NCI-H526 treated with DMSO at 0.1 percent for 48 hours (cell line): ENCODE measurements around the gene ENDOV.

Experiments used
- DNase-seq: peaks from one replicate; lab custom pipeline; 2025; lab: John Stamatoyannopoulos, UW

ENDOV gene

GRCh38 chr17:80416260-80416939, 1.4 kb downstream of the ENDOV start:
- no peak for DNase-seq

- no peak for DNase-seq
These were observed 1.9 kb downstream of the ENDOV start for GRCh38 chr17:80416940-80417293.

DNA sequence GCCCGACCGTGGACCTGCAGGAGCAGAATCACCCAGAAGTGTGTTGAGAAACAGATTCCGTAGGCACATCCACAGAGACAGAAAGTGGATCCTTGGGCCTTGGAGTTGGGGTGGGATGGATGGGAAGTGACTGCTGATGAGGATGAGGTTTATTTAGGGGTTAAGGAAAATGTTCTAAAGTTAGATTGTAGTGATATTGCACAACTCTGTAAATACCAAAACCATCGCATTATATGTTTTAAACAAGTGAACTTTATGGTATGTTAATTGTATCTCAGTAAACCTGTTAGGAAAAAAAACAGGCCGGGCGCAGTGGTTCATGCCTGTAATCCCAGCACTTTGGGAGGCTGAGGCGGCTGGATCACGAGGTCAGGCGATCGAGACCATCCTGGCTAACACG, 3.6 kb downstream of the ENDOV start:
- no peak for DNase-seq

GRCh38 chr17:80419255-80419654, 4.3 kb downstream of the ENDOV start:
- DNase-seq = no peak

DNA sequence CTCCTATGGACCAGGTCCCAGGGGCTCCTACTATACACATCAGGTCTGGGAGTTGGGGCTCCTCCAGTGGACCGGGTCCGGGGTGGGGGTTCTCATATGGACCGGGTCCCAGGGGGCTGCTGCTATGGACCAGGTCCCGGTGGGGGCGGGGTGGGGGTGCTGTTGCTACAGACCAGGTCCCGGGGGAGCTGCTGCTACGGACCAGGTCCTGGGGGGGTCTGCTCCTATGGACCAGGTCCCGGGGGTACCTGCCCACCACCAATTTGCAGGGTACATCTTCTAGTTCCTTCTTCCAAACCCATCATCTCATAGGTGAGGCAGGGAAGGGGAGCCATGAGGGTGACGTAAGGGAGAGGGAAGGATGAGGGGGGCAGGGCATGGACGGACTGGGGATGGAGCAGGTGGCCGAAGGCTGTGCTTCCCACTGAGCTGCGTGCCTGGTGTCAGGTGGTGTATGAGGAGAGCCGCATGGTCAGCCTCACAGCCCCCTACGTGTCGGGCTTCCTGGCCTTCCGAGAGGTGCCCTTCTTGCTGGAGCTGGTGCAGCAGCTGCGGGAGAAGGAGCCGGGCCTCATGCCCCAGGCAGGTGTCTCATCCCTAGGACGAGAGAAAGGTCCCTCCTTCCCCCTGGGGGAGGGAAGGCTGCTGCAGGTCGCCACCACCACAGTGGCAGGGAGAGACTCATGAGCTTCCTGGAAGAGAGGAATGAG, 6.6 kb downstream of the ENDOV start:
- DNase-seq = no peak

- no peak for DNase-seq
These were observed 7.3 kb downstream of the ENDOV start for GRCh38 chr17:80422276-80422675.

DNA sequence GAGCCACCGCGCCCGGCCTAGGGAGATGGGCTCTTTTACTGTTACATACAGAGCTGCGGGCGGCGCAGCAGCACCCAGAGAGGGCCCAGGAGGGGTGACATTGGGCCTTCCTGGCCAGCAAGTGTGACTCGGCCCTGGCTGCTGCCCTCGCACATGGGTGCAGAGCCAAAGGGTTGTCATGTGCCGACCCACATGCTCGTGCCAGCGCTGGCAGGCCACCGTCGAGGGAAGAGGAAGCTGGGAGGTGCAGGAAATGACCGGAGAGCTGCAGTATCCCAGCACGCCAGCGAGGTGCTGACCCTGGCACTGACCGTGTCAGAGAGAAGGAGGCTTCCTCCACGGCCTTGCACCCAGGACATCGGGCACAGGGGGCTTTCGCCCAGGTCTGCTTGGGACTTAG, 8.0 kb downstream of the ENDOV start:
- DNase-seq = no peak

DNA sequence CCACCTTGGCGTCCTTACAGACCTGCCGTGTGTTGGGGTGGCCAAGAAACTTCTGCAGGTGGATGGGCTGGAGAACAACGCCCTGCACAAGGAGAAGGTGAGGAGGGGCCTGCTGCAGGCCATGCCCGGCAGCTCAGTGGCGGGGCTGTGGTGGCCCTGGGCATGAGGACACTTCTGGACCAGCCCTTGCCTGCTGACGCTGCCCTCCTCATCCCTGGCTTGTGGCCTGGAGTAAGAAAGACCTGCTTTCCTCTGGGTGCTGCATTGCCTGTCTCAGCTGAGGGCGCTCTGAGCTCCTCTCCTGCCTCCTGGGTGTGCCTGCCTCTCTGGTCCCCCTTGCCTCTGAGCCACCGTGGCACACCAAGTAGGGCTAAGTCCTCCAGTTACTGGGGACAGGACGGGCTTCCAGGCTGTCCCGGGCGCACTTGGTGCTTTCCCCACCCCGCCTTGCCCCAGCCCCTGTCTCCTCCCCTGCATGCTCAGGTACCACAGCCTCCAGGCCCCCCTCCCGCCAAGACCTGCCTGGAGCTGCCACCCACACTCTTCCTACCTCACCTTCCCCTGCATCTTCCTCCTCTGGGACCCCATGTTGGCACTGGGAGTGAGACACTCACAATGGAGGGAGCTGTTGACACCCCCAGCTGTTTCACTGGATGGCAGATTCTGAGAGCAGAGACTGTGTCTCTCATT, 8.7 kb downstream of the ENDOV start:
- DNase-seq = no peak

DNA sequence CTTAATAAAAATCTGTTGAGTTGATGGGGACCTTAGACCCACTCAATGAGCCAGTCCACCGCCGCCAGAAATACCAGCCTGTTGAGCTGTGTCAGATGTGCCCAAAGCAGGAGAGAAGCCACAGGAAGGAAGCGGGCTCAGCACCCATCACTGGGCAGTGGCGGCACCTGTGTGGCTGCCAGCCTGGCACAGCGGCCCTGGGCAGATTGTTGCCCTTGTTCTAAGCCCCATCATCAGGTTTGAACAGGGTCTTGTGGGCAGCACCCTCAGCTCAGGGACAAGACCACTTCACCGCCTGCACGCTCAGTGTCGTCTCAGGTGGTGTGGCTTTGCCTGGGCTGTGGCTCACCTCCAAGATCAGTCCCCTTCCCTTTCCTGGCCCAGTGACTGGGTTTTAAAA, 9.3 kb downstream of the ENDOV start:
- no peak for DNase-seq

GRCh38 chr17:80424878-80425765, 10.2 kb downstream of the ENDOV start:
- no peak for DNase-seq

DNA sequence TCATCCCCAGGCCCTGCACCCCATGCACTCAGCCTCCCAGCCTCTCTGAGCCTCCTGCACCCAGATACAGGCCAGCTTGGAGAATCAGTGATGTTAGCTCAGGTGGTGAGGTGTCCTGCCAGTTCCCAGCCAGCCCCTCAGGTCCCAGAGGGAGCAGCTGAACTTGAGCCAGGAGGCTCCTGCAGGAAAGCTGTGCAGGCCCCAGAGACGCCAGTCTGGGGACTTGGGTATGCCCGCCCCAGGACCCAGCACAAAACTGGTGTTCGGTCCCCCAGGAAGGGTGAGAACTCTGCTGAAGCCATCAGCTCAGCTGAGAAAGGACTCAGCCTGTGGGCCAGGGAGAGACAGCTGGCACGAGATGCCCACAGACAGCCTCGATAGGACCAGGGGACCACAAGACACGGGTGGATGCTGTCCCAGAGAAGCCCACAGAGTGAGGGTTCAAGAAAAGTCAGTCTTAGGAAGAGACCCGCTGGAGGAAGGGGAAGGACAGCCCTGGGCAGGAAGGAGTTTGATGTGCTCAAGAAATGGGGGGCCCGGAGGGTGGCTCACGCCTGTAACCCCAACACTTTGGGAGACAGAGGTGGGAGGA, 11.0 kb downstream of the ENDOV start:
- no peak for DNase-seq

GRCh38 chr17:80426671-80427326, 11.8 kb downstream of the ENDOV start:
- DNase-seq = peak; percentile 51

- no peak for DNase-seq
These were observed 12.7 kb downstream of the ENDOV start for GRCh38 chr17:80427366-80428282.

GRCh38 chr17:80428363-80428762, 13.4 kb downstream of the ENDOV start:
- no peak for DNase-seq

GRCh38 chr17:80428796-80429195, 13.8 kb downstream of the ENDOV start:
- no peak for DNase-seq

GRCh38 chr17:80429356-80430275, 14.6 kb downstream of the ENDOV start:
- no peak for DNase-seq

DNA sequence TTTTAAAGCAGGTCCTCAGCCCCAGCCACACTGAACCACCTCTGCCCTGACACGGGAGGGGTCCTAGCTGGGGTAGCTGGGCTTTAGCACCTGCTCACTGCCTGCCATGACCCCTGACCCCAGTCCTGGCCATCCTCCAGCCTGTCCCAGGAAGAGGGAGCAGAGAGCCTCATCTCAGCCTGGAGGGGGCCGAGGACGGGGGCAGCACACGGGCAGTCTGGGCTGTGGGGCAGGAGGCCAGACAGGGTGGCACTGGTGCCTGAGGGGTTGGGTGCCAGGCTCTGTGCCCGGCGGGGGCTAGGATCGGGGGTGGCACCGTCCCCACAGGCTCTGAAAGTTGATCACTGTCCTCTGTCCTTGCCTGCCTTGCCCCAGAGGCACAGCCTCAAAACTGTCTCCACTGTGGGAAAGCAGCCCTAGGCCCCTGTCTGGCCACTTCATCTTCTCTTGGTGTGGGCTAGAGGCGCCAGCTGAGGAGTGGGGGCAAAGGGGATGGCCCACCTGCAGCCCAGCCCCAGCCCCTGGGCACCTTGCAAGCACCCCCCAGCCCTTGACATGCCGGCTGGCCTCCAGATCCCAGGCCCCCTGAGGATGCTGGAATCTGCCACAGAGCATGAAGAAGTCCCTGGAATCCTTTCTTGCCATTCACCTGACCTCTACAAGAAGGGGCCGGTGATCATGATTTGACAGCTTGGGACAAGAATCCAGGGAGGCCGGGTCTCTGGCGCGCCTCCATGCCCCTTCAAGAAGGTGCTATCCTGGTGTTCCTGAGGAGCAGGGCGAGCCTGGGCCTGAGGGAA, 15.7 kb downstream of the ENDOV start:
- no peak for DNase-seq
